Right hindlimb (tissue), 1 donor: ENCODE results near the gene CNP.

ENCODE experiments used
- DNase-seq: peaks from one replicate; pipeline ENCODE4 v3.0.0-alpha.2; 2018

CNP gene

GRCh38 chr17:41973408-41973811 lies 6.8 kb downstream of the CNP start:
- DNase-seq: no peak

- no peak for DNase-seq
Observed at GRCh38 chr17:41974031-41974430, 7.4 kb downstream of the CNP start.

- no peak for DNase-seq
Observed at GRCh38 chr17:41974658-41975057, 8.1 kb downstream of the CNP start.

GRCh38 chr17:41975099-41976083 lies 8.8 kb downstream of the CNP start:
- DNase-seq: no peak

- DNase-seq: no peak
Observed at GRCh38 chr17:41976142-41976768, 9.7 kb downstream of the CNP start.

GRCh38 chr17:41977991-41978390 lies 11.4 kb downstream of the CNP start:
- no peak for DNase-seq

GRCh38 chr17:41982026-41982760 lies 15.6 kb downstream of the CNP start:
- DNase-seq: no peak

GRCh38 chr17:41984454-41984853 lies 17.9 kb downstream of the CNP start:
- no peak for DNase-seq

- DNase-seq: no peak
Observed at GRCh38 chr17:41985919-41986318, 19.3 kb downstream of the CNP start.

- DNase-seq: no peak
Observed at GRCh38 chr17:41986634-41987033, 20.0 kb downstream of the CNP start.

GRCh38 chr17:41987642-41988041 lies 21.0 kb downstream of the CNP start:
- DNase-seq: no peak

- DNase-seq: no peak
Observed at GRCh38 chr17:41988418-41988817, 21.8 kb downstream of the CNP start.

- DNase-seq: no peak
Observed at GRCh38 chr17:41989702-41990419, 23.3 kb downstream of the CNP start.

GRCh38 chr17:41992576-41992975 lies 26.0 kb downstream of the CNP start:
- DNase-seq: peak; percentile 55

GRCh38 chr17:41996855-41997164 lies 30.2 kb downstream of the CNP start:
- DNase-seq: no peak

GRCh38 chr17:41998497-41998896 lies 31.9 kb downstream of the CNP start:
- no peak for DNase-seq

GRCh38 chr17:42000413-42001133 lies 34.0 kb downstream of the CNP start:
- no peak for DNase-seq

GRCh38 chr17:42001729-42002128 lies 35.1 kb downstream of the CNP start:
- no peak for DNase-seq

- DNase-seq: no peak
Observed at GRCh38 chr17:42002175-42002791, 35.7 kb downstream of the CNP start.

GRCh38 chr17:42002792-42003301 lies 36.3 kb downstream of the CNP start:
- DNase-seq: no peak

- DNase-seq: no peak
Observed at GRCh38 chr17:42005166-42005565, 38.6 kb downstream of the CNP start.

GRCh38 chr17:42009170-42009569 lies 42.6 kb downstream of the CNP start:
- no peak for DNase-seq
